ENCODE measurements around the gene APOL3. TPM values are rescaled to one million over a fixed set of nuclear protein-coding genes. Genes with fewer than 3 reads are reported as not detected.

The APOL3 gene
- total and polyA plus RNA-seq, 2 of the 13 experiments (the other 11 are each of a cell fraction or from before 2014, with no cell fraction given) = 3.8 to 5.4 TPM

DNA sequence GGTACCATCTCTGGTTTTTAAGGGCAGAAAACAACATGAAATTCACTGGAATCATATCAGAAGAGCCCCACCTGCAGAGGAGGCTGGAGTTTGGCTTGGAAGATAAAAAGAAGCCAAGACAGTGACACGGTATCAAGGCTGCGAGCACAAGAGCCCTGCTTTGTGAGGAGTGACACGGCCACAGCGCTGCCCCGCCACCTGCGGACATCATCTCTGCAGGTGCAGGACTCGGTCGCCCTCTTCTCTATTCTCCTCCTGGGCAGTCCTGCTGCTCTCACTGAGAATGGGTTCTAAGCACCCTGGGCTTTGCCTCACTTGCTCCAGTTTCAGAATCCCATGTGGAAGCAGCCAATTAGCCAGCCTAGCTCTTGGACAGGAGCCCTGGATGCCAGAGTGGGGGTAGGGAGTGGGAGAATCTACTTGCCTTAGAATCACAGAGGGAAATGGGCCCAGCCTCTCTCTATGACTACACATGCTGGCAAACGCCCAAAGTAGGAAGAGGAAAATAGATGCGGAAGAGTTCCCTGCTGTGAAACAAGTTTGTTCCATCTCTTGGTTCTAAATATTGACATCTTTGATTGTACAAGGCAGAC is 24.0 kb upstream of the APOL3 start:
- WGBS (ENCODE audit: low lambda C conversion rate) = 60% methylated on average over 10 of the region's 10 CpGs
- H3K4me2 ChIP-seq (ENCODE audit: low read depth, low read length) = no peak overlapping the region
- no peak overlapping the region for H3K9ac ChIP-seq (ENCODE audit: insufficient read depth, low read depth, low read length)
- TF ChIP-seq SRY (CRISPR knock-in tag; IDR thresholded peaks at IDR 0.05) (no peak), NFYC (CRISPR knock-in tag; IDR thresholded peaks at IDR 0.05) (no peak), YEATS2 (CRISPR knock-in tag; IDR thresholded peaks at IDR 0.05; ENCODE audit: borderline replicate concordance) (no peak), HNRNPUL1 (IDR thresholded peaks at IDR 0.05; ENCODE audit: low read depth, low read length) (no peak), ZNF572 (CRISPR knock-in tag; IDR thresholded peaks at IDR 0.05) (no peak), ZMYM2 (CRISPR knock-in tag; IDR thresholded peaks at IDR 0.05) (no peak), HOXA9 (CRISPR knock-in tag; IDR thresholded peaks at IDR 0.05; ENCODE audit: borderline replicate concordance) (no peak), BORCS8-MEF2B (CRISPR knock-in tag; IDR thresholded peaks at IDR 0.05) (no peak), ZNF547 (CRISPR knock-in tag; IDR thresholded peaks at IDR 0.05) (no peak), IRF2 (CRISPR knock-in tag; IDR thresholded peaks at IDR 0.05) (no peak)
- TF ChIP-seq, protein P1, sequence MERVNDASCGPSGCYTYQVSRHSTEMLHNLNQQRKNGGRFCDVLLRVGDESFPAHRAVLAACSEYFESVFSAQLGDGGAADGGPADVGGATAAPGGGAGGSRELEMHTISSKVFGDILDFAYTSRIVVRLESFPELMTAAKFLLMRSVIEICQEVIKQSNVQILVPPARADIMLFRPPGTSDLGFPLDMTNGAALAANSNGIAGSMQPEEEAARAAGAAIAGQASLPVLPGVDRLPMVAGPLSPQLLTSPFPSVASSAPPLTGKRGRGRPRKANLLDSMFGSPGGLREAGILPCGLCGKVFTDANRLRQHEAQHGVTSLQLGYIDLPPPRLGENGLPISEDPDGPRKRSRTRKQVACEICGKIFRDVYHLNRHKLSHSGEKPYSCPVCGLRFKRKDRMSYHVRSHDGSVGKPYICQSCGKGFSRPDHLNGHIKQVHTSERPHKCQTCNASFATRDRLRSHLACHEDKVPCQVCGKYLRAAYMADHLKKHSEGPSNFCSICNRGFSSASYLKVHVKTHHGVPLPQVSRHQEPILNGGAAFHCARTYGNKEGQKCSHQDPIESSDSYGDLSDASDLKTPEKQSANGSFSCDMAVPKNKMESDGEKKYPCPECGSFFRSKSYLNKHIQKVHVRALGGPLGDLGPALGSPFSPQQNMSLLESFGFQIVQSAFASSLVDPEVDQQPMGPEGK (CRISPR knock-in tag; IDR thresholded peaks at IDR 0.05) = no peak
- TF ChIP-seq, protein P2, sequence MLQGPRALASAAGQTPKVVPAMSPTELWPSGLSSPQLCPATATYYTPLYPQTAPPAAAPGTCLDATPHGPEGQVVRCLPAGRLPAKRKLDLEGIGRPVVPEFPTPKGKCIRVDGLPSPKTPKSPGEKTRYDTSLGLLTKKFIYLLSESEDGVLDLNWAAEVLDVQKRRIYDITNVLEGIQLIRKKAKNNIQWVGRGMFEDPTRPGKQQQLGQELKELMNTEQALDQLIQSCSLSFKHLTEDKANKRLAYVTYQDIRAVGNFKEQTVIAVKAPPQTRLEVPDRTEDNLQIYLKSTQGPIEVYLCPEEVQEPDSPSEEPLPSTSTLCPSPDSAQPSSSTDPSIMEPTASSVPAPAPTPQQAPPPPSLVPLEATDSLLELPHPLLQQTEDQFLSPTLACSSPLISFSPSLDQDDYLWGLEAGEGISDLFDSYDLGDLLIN (CRISPR knock-in tag; IDR thresholded peaks at IDR 0.05; ENCODE audit: borderline replicate concordance) = no peak
- TF ChIP-seq, protein P3, sequence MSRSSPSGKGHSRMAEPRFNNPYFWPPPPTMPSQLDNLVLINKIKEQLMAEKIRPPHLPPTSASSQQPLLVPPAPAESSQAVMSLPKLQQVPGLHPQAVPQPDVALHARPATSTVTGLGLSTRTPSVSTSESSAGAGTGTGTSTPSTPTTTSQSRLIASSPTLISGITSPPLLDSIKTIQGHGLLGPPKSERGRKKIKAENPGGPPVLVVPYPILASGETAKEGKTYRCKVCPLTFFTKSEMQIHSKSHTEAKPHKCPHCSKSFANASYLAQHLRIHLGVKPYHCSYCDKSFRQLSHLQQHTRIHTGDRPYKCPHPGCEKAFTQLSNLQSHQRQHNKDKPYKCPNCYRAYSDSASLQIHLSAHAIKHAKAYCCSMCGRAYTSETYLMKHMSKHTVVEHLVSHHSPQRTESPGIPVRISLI (CRISPR knock-in tag; IDR thresholded peaks at IDR 0.05; ENCODE audit: borderline replicate concordance) = no peak
- no peak for ATAC-seq
- no TSS peak for BruUV-seq (replicated peaks)
- DNase-seq (ENCODE audit: low spot score) = no peak
- ChIA-PET CTCF (ENCODE audit: low intra/inter-chr PET ratio, low total read pairs) (no interaction called here), POLR2A (no interaction called here)
- no peaks in the 10 kb centered on the region for H3K9me3 ChIP-seq (ENCODE audit: low read length)
- H3K36me3 ChIP-seq (replicated peaks in 1 of 2; ENCODE audit: control insufficient read depth in 1 of 2, insufficient read depth in 2 of 2, low read length in 2 of 2) = no peaks in the 10 kb centered on the region
- no peak for FAIRE-seq
- no peaks in the 10 kb centered on the region for H4K20me1 ChIP-seq (ENCODE audit: insufficient read depth, low read length)
- H3K27ac ChIP-seq (ENCODE audit: extremely low read length, insufficient read depth, low read length) = no peak overlapping the region
- peaks cover 3 to 21% of the 10 kb centered on the region in 2 experiments; a peak in 4 of 5 replicates for H3K27me3 ChIP-seq (ENCODE audit: control insufficient read depth in 1 of 2, insufficient read depth in 2 of 2, low read length in 2 of 2)
- H2AFZ ChIP-seq (ENCODE audit: low read length) = no peak overlapping the region
- H3K4me1 ChIP-seq (ENCODE audit: insufficient read depth, low read length) = no peaks in the 10 kb centered on the region
- no peak overlapping the region for H3K4me3 ChIP-seq (replicated peaks in 1 of 3; ENCODE audit: insufficient read depth in 1 of 3, low read depth in 2 of 3, low read length in 3 of 3)
- intact Hi-C loops (cut with micrococcal nuclease; ENCODE audit: unreplicated experiment) = no loop called here
- H3K79me2 ChIP-seq (ENCODE audit: insufficient read depth, low read length) = no peaks in the 10 kb centered on the region
- in situ Hi-C loops (cut with HindIII; ENCODE audit: extremely low pct_ligation_motif_present, low pct_unique_long_range_greater_than_20kb) = loop anchor here (5.0 kb wide), 1 partner anchor 42 kb away; no protein-coding TSS in a partner anchor

Measured in HepG2 (cell line).